Measurements from ENCODE around the gene WAS.
"Not testable (repeated sequence)": the region's sequence is repeated elsewhere in the genome, so short reads cannot be mapped to it uniquely, and the experiment has no call there.

GRCh38 chrX:48682795-48683194, 804 bp upstream of the WAS start:
- TF ChIP-seq EZH2 (IDR thresholded peaks at IDR 0.05; ENCODE audit: low read depth, unreplicated experiment); CTCF (conservative IDR thresholded peaks at IDR 0.05; ENCODE audit: low read depth in 2 of 2); JUNB (IDR thresholded peaks at IDR 0.05; ENCODE audit: unreplicated experiment); POLR2AphosphoS5 (IDR thresholded peaks at IDR 0.05; ENCODE audit: low read depth); EZH2phosphoT487 (IDR thresholded peaks at IDR 0.05; ENCODE audit: unreplicated experiment); STAT1 (IDR thresholded peaks at IDR 0.05; ENCODE audit: unreplicated experiment): not testable (repeated sequence)
- TF ChIP-seq, protein P1, sequence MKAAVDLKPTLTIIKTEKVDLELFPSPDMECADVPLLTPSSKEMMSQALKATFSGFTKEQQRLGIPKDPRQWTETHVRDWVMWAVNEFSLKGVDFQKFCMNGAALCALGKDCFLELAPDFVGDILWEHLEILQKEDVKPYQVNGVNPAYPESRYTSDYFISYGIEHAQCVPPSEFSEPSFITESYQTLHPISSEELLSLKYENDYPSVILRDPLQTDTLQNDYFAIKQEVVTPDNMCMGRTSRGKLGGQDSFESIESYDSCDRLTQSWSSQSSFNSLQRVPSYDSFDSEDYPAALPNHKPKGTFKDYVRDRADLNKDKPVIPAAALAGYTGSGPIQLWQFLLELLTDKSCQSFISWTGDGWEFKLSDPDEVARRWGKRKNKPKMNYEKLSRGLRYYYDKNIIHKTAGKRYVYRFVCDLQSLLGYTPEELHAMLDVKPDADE (IDR thresholded peaks at IDR 0.05), result not testable (repeated sequence)
